ENCODE results near the gene OR51M1.

OR51M1 gene

GRCh38 chr11:5405173-5405572 is 21.6 kb downstream of the OR51M1 start:
- no peak overlapping the region for H3K27ac ChIP-seq
- no peak for DNase-seq
- H3K4me3 ChIP-seq (ENCODE audit: low read depth, low read length): no peak overlapping the region
- H3K27me3 ChIP-seq (ENCODE audit: insufficient read depth, low read depth, severe bottlenecking): peaks cover 65% of the 10 kb centered on the region
- no peak for TF ChIP-seq CTCF (IDR thresholded peaks at IDR 0.05; ENCODE audit: low read depth, low read length)
- no peaks in the 10 kb centered on the region for H3K36me3 ChIP-seq
- no peaks in the 10 kb centered on the region for H3K9me3 ChIP-seq (ENCODE audit: severe bottlenecking)

GRCh38 chr11:5420993-5421392 is 37.4 kb downstream of the OR51M1 start:
- H3K27ac ChIP-seq: no peak overlapping the region
- TF ChIP-seq CTCF (IDR thresholded peaks at IDR 0.05; ENCODE audit: low read depth, low read length): 0 out of 2 replicates have a peak, but pooled peaks have one; percentile 13
- H3K4me3 ChIP-seq (ENCODE audit: low read depth, low read length): no peak overlapping the region
- H3K27me3 ChIP-seq (ENCODE audit: insufficient read depth, low read depth, severe bottlenecking): peaks cover 39% of the 10 kb centered on the region
- no peaks in the 10 kb centered on the region for H3K9me3 ChIP-seq (ENCODE audit: severe bottlenecking)
- peak; percentile 56 for DNase-seq
- no peaks in the 10 kb centered on the region for H3K36me3 ChIP-seq

- DNase-seq: no peak
- Histone ChIP-seq H3K4me3 (ENCODE audit: low read depth, low read length) (no peak within 1 kb of the TSS), H3K27ac (no peak within 1 kb of the TSS), H3K9me3 (ENCODE audit: severe bottlenecking) (no peaks in the 10 kb centered on the region), H3K27me3 (ENCODE audit: insufficient read depth, low read depth, severe bottlenecking) (peaks cover 45% of the 10 kb centered on the region), H3K36me3 (no peaks in the 10 kb centered on the region)
- no peak for TF ChIP-seq CTCF (IDR thresholded peaks at IDR 0.05; ENCODE audit: low read depth, low read length)
Measured at GRCh38 chr11:5421811-5422210, 38.2 kb downstream of the OR51M1 start, which contains the start of gene OR51Q1. Gene OR51Q1, plus strand, starts transcription at chr11:5422111. Its CDS starts 90 bp downstream, at chr11:5422201.

GRCh38 chr11:5423131-5423530 is 39.5 kb downstream of the OR51M1 start:
- Histone ChIP-seq H3K36me3 (no peaks in the 10 kb centered on the region), H3K27ac (no peak overlapping the region), H3K9me3 (ENCODE audit: severe bottlenecking) (no peaks in the 10 kb centered on the region), H3K4me3 (ENCODE audit: low read depth, low read length) (no peak overlapping the region), H3K27me3 (ENCODE audit: insufficient read depth, low read depth, severe bottlenecking) (peaks cover 51% of the 10 kb centered on the region)
- no peak for DNase-seq
- TF ChIP-seq CTCF (IDR thresholded peaks at IDR 0.05; ENCODE audit: low read depth, low read length): no peak

- no peaks in the 10 kb centered on the region for H3K9me3 ChIP-seq (ENCODE audit: severe bottlenecking)
- H3K27me3 ChIP-seq (ENCODE audit: insufficient read depth, low read depth, severe bottlenecking): peaks cover 70% of the 10 kb centered on the region
- no peak for DNase-seq
- no peak for TF ChIP-seq CTCF (IDR thresholded peaks at IDR 0.05; ENCODE audit: low read depth, low read length)
- no peak within 1 kb of the TSS for H3K27ac ChIP-seq
- no peaks in the 10 kb centered on the region for H3K36me3 ChIP-seq
- H3K4me3 ChIP-seq (ENCODE audit: low read depth, low read length): no peak within 1 kb of the TSS
Measured at GRCh38 chr11:5441414-5441813, 57.8 kb downstream of the OR51M1 start, which contains the start of gene OR51I1. Gene OR51I1, minus strand, starts transcription at chr11:5441514. Its CDS starts 0 bp downstream, at chr11:5441514.

All from WERI-Rb-1 (cell line).